ENCODE measurements around the gene ZDHHC13.

Gene ZDHHC13

DNA sequence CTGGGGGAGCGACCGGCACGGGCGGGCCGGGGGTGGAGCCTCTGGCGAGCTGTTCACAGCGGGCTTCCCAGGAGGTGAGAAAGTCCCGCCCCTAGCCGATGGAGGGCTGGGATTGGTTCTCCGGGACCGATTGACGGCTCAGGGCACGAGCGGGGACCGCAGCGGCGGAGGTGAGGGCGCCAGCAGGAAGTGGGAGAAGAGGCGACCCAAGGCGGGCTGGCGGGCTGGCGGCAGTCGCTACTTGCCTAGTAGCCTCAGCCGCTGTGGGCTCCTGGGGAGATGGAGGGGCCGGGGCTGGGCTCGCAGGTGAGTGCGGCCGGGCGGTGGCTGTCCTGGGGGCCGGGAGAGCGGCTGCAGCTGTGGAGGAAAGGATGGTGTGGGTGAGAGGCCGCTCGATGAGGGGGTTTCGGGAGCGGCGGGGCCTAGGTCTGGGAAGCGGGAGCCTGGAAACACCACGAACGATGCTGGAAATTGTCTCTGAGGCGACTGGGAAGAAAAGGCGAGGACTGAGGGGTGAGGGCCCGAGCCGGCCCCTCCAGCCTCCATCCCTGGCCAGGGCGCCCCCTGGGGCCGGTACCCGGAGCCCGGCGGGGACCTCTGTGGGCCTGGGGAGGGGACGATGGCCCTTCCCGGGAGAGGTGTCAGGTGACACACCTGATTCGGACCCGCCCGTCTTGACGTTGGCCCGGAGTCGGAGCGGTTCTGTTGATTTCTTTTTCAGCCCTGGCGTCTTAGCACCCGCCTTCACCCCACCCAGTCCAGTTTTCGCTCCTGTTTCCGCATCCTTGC lies at the start of gene ZDHHC13:
ZDHHC13 (plus strand) TSS at position 198 of the 789 bp plus-strand sequence; CDS start at position 280, 82 bp downstream.
- DNase-seq = no peak

DNA sequence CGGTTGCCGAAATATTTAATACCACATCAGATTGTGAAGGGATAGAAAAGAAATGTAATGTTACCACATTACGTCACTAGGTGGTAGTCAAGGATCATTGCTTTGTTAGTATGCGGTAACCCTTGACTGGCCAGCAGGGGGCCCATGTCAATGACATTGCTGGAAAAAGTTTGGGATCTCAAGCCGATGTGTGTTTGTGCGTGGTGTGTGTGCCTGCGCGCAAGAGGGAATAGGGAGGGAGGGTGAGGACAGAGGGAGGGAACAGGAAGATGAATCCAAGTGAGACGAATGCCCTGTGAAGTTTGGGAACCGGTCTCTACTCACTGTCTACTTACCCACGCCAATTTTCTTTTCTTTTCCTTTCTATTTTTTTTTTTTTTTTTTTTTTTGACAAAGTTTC lies 45.7 kb upstream of the ZDHHC13 start:
- DNase-seq = no peak

DNA sequence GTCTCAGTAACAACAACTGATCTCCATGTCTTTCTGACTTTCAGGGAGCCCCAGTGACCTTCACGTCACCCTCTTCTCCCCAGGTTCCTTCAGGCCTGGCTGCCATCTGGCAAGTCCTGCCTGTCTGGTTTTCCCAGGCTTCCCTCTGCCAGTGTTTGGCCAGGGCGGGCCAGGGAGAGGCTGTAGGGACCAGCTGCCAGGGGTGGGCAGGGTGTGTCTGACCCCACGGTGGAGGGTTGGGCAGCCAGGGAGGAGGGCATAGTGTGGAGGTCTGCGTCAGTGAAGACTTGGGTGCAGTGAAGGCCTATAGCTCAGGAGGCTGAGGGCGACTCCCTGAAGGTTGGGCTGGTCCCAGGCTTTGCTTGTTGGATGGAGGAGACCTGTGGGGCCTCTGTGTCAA lies 44.5 kb upstream of the ZDHHC13 start:
- no peak for DNase-seq

GRCh38 chr11:19073454-19074415 lies 43.2 kb upstream of the ZDHHC13 start:
- no peak for DNase-seq

DNA sequence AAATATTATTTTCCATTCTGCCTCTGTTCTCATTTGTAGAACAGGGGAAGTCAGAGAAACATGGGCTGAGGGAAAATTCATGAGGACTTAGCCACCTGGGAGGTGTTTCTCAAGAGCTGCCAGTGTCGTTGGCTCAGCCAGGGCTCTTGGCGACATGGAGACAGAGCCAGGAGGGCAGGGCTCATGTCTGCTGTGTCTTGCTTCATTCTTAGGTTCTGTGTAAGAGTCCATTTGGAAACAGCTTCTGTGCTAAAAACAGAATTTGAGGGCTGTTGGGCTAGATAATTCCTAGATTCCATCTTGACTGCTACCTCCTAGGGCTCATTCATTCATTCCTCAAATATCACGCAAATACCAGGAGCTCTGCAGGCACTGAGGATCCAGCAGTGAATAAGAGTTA lies 41.3 kb upstream of the ZDHHC13 start:
- no peak for DNase-seq

- DNase-seq = no peak
Observed at GRCh38 chr11:19076744-19077589, 40.0 kb upstream of the ZDHHC13 start.

GRCh38 chr11:19077965-19078364 lies 39.0 kb upstream of the ZDHHC13 start:
- no peak for DNase-seq

DNA sequence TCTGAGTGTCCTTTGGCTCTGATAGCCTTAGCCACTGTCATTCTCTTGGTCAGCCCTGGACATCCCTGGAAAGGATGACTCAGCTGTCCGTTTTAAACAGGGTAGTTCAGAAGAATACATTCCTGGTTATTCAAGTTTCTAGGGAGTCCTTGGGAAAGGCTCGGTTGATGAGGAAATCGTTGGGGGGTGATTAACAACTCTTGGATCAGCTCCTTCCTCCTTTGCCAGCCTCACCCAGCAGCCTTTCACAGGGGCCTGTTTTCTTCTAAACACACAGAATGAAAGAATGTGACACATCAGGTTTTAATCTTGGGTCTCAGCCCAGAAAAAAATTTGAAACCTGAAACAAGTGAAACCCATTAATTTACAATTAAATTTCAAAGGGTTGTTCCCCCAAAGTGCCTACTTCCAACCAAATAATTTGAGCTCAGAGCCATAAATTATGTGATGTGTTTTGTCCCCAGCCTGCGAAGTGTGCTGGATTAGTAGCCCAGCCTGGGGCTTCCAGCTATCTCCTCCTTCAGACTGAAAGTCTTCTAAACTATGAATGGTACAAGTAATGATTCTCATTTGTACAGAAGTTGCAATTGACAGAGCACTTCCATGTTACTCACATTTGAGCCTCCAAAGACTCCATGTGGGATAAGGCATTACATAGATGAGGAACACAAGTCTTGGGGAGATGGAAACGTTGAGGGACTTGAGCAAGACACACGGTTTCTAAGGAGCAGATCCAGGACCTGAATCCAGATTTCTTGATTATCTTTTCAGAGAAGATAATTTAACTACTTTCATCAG lies 37.1 kb upstream of the ZDHHC13 start:
- no peak for DNase-seq

GRCh38 chr11:19080579-19080993 lies 36.4 kb upstream of the ZDHHC13 start:
- DNase-seq = no peak

DNA sequence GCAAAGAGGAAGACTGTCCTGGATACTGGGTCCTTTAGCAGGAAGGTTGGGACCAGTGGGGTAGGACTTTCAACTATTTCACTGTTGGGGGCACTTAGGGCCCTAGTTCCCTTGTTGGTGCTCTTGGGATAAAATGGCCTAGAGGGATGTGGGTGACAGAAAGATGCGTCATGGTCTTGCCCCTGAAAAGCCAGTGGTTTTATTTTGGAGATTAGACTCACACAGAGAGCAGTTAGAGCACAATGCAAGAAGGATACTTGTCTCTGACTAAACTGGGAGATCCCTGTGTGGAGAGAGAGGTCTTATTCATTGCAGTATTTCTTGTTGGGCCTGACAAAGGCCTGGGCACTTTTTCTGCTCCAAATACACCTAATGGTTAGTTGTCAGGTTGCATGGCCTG lies 33.8 kb upstream of the ZDHHC13 start:
- no peak for DNase-seq

DNA sequence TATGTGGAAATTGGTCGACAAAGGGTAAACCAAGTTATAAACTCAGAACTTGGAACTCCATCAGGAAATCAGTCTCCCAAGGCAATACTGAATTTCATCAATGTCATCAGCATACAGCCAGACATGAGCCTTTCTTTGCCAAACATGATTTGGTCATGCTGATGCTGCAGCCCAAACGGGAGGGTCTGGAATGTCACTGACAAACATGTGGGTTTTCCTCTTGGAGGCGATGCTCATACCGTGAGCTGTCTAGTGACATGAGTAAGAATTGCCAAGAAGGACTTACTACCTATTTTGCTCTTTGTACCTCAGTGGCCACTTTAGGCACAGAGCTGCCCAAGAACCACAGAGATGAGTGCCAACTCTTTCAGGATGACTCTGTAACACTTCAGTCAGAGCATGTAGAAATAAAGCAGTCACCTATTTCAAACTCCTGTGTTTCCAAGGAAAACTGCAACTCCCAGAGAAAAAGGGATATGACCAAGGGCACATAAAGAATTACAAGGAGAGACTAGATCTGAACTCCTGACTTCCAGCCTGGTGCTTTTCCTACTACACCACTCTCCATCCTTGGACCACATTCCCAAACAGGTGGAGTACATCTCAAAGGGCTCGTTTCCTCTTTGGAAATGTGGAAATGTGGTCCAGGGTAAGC lies 32.2 kb upstream of the ZDHHC13 start:
- no peak for DNase-seq

GRCh38 chr11:19087658-19088057 lies 29.3 kb upstream of the ZDHHC13 start:
- DNase-seq = no peak

- DNase-seq = no peak
Observed at GRCh38 chr11:19088791-19089190, 28.2 kb upstream of the ZDHHC13 start.

DNA sequence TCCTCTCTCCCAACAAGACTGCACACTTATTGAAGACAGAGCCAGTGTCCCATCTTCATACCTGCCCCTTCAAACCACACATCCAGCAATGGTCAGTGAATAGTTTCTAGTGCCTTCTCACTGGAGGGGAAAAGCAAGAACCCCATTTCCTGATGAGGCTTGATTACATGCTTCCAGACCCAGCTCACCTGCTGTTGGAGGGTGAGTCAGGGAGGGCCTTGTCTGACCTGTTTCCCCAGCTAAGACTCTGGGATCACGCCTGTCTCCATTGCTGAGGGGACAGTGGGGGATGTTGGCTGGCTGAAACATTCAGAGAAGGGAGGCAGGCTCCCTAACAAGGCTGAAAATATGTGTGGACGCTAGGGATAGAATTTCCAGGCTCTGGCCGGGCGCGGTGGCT lies 27.5 kb upstream of the ZDHHC13 start:
- no peak for DNase-seq

DNA sequence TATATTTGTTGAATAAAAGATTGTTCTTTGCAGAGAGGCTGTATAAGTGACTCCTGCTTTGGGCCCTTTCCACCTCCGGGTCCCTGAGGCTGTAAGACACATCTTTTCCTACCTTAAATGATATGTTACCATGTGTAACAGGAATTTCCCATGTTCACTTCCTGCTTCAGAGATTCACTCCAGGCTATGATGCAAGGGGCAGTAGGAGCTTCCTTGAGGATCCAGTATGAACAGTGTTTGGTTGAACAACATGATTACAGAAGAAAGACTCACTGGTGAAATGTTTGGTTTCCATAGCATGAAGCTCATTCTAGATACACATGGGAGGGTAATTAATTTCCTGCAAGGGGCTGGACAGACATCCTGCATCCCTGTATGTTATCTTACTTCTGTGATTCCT lies 25.6 kb upstream of the ZDHHC13 start:
- DNase-seq = no peak

- DNase-seq = no peak
Observed at GRCh38 chr11:19092342-19092741, 24.6 kb upstream of the ZDHHC13 start.

DNA sequence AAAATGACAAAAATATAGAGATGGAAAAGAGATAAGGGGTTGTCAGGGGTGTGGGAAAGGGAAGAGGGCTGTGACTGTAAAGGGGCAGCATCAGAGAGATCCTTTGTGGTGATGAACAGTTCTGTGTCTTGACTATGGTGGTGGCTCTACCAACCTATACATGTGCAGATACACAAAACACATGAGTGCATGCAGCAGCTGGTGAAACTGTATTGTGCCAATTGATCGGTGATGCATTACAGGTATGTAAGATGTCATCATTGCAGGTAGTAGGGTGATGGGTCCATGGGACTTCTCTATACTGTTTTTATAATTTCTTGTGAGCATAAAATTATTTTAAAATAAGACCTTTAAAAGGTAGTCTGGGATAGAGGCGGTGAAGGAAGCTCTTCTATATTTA lies 24.1 kb upstream of the ZDHHC13 start:
- DNase-seq = no peak

DNA sequence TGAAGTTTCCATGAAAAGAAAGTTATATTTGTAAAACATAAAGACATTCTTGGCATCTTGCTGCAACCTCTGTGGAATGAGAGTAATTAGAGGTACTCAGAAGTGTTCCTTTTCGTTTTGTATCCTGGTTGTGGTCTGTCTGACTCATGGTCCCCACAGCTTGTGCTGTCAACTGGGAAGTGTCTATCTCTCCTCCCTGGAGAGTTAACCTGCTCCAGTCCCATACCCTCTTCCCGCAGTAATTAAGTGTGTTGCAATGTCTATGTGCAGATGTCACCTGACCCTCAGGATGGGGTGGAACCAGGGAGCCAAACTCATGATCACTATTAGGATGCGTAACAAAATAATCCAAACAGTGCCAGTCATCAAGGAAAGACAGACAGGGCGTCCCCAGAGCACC lies 23.0 kb upstream of the ZDHHC13 start:
- DNase-seq = no peak

DNA sequence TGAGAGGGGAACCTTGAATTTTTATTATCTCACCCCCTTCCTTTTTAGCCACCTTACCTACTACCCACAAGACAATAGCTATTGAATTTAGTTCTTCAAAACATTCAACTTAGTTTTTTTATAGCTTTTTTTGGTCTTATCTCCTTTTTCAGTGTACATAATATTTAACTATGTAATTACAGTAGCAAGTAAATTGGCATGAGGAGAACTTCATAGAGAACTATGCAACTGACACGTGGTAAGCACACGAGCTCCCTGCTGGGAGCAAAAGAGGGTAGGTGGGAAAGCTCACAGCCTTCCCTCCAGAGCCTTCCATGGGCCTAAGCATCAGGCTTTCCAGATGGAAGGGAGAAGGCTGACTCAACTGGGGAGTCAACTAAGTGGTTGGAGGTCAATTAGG lies 22.1 kb upstream of the ZDHHC13 start:
- DNase-seq = no peak

DNA sequence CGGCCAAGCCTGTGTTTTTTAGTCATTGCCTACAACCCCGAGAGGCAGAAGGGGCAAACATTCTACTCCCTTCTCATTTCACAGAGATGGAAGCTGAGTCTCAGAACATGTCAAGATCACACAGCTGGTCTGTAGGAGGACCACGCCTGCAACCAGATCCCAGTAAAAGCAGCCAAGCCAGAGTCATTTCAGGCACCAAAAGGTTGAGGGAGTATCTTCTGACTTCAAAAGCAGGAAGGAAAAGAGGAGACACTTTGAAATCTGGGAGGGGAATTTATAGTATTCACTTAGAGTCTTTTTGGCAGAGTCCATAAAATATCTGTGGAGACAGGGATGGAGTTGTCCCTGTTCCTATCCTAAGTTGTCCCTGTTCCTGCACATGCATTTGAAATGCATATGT lies 17.9 kb upstream of the ZDHHC13 start:
- no peak for DNase-seq

DNA sequence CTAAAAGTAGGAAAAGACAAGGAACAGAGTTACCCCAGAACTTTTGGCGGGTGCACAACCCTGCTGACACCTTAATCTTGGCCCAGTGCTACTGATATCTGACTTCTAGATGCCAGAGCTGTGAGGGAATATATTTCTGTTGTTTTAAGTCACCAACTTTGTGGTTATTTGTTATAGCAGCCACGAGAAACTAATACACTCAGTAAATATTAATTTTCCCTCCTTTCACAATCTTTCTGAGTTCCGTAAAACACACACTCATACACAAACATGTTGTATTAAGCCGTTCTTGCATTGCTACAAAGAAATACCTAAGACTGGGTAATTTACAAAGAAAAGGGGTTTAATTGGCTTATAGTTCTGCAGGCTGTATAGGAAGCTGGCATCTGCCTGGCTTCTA lies 16.1 kb upstream of the ZDHHC13 start:
- DNase-seq = no peak

Measured in cortex of kidney (tissue), 1 donor.